GM12874 (cell line): Measurements from ENCODE around the gene LSM4.

ENCODE experiments used
- TF ChIP-seq, protein P1 (sequence below): IDR thresholded peaks from 2 replicates; pipeline ENCODE4 v1.5.1; 2011; ENCODE audit warnings: low read depth, mild to moderate bottlenecking, control low read depth, low read length, moderate library complexity; ENCODE audit not compliant: insufficient read depth

Gene LSM4

DNA sequence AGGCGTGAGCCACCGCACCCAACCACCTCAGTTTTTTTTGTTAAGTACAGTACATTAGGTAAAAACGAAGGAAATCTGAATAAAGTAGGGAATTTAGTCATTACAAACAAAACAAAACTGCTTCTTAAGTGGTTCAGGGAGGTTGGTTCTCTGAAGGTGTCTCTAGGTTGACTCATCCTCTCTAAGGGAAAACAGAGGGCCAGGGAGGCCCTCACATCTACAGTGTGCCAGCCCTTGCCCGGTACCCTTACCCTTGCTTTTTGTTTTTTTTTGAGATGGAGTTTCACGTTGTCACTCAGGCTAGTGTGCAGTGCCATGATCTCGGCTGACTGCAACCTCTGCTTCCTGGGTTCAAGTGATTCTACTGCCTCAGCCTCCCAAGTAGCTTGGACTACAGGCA, 24.3 kb downstream of the LSM4 start:
- TF ChIP-seq, protein P1, sequence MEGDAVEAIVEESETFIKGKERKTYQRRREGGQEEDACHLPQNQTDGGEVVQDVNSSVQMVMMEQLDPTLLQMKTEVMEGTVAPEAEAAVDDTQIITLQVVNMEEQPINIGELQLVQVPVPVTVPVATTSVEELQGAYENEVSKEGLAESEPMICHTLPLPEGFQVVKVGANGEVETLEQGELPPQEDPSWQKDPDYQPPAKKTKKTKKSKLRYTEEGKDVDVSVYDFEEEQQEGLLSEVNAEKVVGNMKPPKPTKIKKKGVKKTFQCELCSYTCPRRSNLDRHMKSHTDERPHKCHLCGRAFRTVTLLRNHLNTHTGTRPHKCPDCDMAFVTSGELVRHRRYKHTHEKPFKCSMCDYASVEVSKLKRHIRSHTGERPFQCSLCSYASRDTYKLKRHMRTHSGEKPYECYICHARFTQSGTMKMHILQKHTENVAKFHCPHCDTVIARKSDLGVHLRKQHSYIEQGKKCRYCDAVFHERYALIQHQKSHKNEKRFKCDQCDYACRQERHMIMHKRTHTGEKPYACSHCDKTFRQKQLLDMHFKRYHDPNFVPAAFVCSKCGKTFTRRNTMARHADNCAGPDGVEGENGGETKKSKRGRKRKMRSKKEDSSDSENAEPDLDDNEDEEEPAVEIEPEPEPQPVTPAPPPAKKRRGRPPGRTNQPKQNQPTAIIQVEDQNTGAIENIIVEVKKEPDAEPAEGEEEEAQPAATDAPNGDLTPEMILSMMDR: no peak

- TF ChIP-seq, protein P1: no peak
Observed at GRCh38 chr19:18297308-18297707, 25.6 kb downstream of the LSM4 start.

DNA sequence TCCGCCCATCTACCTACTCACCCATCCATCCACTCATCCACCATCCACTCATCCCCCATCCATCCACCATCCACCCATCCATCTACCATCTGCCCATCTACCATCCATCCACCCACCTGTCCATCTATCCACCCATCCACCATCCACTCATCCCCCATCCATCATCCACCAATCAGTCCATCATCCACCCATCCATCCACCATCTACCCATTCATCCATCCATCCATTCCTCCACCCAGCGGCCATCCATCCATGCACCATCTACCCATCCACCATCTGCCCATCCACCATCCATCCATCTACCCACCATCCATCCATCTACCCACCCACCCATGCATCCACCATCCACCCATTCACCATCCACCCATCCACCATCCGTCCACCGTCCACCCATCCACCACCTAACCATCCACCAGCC, 27.8 kb downstream of the LSM4 start:
- TF ChIP-seq, protein P1: no peak

- TF ChIP-seq, protein P1: no peak
Observed at GRCh38 chr19:18294467-18294864, 28.4 kb downstream of the LSM4 start.

- TF ChIP-seq, protein P1: no peak
Observed at GRCh38 chr19:18293642-18294466, 29.0 kb downstream of the LSM4 start.

GRCh38 chr19:18292810-18293641, 29.9 kb downstream of the LSM4 start:
- TF ChIP-seq, protein P1: no peak

DNA sequence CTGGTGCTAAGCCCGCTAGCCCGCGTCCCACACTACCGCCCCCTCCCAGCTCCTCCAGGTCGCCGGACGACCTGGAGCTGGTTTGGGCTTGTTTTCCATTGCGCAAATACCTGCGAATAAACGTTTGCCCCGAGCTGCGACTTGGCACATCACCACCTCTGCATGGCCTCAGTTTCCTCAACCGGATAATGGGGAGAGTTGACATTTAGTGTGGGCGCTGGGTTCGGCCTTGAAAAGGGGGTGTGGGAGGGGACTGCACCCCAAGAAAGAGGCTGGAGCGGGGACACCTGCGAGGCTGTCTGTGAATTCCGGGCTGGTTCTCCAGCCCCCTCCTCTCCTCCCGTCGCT, 30.4 kb downstream of the LSM4 start:
- TF ChIP-seq, protein P1: no peak
